H1 (cell line): ENCODE results near the gene WNK2. TPM values are rescaled to one million over a fixed set of nuclear protein-coding genes. Genes with fewer than 3 reads are reported as not detected.

Source experiments
- ASH2L ChIP-seq: fragments of 200-600, 300-600 bp; sonication (generic); IDR thresholded peaks from one replicate; pipeline ENCODE4 v1.7.1; 2017; ENCODE audit warnings: low read length
- BCL11A ChIP-seq, 2 experiments: IDR thresholded peaks; one replicate each; pipeline ENCODE4 v1.6.1; 2011; ENCODE audit warnings: low read depth in 2 of 2, low read length in 2 of 2, mild to moderate bottlenecking in 2 of 2
- BRCA1 ChIP-seq: IDR thresholded peaks from 2 replicates; pipeline ENCODE4 v1.6.1; 2012; ENCODE audit warnings: low read depth, low read length, improper control_type of control experiment
- CEBPB ChIP-seq: IDR thresholded peaks from 2 replicates; pipeline ENCODE4 v1.6.1; 2012; ENCODE audit warnings: low read depth, low read length
- CHD1 ChIP-seq: IDR thresholded peaks from 2 replicates; pipeline ENCODE4 v1.6.1; 2012; ENCODE audit warnings: low read depth, low read length, improper control_type of control experiment
- CTCF ChIP-seq, 3 experiments: IDR thresholded peaks; 1 replicate in 2 of 3; 2 replicates in 1 of 3; pipeline versions ENCODE4 v1.5.1 to v1.6.1; 2011; ENCODE audit warnings: low read length in 3 of 3, mild to moderate bottlenecking in 3 of 3, inconsistent platforms in 2 of 3, low read depth in 1 of 3, moderate library complexity in 1 of 3; ENCODE audit not compliant: insufficient read depth in 1 of 3; ENCODE audit errors: control extremely low read depth in 1 of 3
- EGR1 ChIP-seq: IDR thresholded peaks from 2 replicates; pipeline ENCODE4 v1.6.1; 2011; ENCODE audit warnings: low read depth, low read length, borderline replicate concordance
- FOSL1 ChIP-seq: IDR thresholded peaks from 2 replicates; pipeline ENCODE4 v1.6.1; 2011; ENCODE audit warnings: mild to moderate bottlenecking, low read depth, low read length, moderate library complexity; ENCODE audit not compliant: insufficient read depth
- GABPA ChIP-seq: IDR thresholded peaks from 2 replicates; pipeline ENCODE4 v1.6.1; 2011; ENCODE audit warnings: mild to moderate bottlenecking, low read length, moderate library complexity, borderline replicate concordance; ENCODE audit not compliant: insufficient read depth
- KDM4A ChIP-seq: IDR thresholded peaks from one replicate; pipeline ENCODE4 v1.7.1; 2012; ENCODE audit warnings: low read depth, mild to moderate bottlenecking, moderate library complexity, low read length, inconsistent platforms; ENCODE audit not compliant: severe bottlenecking
- MAX ChIP-seq: IDR thresholded peaks from 2 replicates; pipeline ENCODE4 v1.6.1; 2012; ENCODE audit warnings: inconsistent platforms
- NRF1 ChIP-seq: IDR thresholded peaks from 2 replicates; pipeline ENCODE4 v1.6.1; 2011; ENCODE audit warnings: mild to moderate bottlenecking, low read depth, low read length, improper control_type of control experiment
- PHF8 ChIP-seq: fragments of 200-600 bp; sonication (generic); conservative IDR thresholded peaks from 2 replicates; pipeline ENCODE4 v1.7.1; 2012; ENCODE audit warnings: low read depth, mild to moderate bottlenecking, inconsistent platforms, low read length, moderate library complexity
- POLR2A ChIP-seq, 2 experiments: IDR thresholded peaks; 1 replicate in 1 of 2; 2 replicates in 1 of 2; pipeline ENCODE4 v1.6.1; 2011; ENCODE audit warnings: low read depth in 2 of 2, low read length in 2 of 2, mild to moderate bottlenecking in 2 of 2; ENCODE audit errors: control extremely low read depth in 1 of 2
- RAD21 ChIP-seq, 2 experiments: IDR thresholded peaks in 1 of 2; conservative IDR thresholded peaks in 1 of 2; 2 replicates each; pipeline ENCODE4 v1.6.1; 2011; ENCODE audit warnings: low read depth in 2 of 2, low read length in 2 of 2, improper control_type of control experiment in 1 of 2, inconsistent platforms in 1 of 2, mild to moderate bottlenecking in 1 of 2, moderate library complexity in 1 of 2
- RBBP5 ChIP-seq: IDR thresholded peaks from 2 replicates; pipeline ENCODE4 v1.7.1; 2012; ENCODE audit warnings: low read depth, mild to moderate bottlenecking, inconsistent platforms, low read length, moderate library complexity, borderline replicate concordance
- SP1 ChIP-seq: IDR thresholded peaks from 2 replicates; pipeline ENCODE4 v1.6.1; 2011; ENCODE audit warnings: low read depth, low read length
- SRF ChIP-seq: IDR thresholded peaks from 2 replicates; pipeline ENCODE4 v1.6.1; 2011; ENCODE audit warnings: mild to moderate bottlenecking, low read depth, low read length, moderate library complexity
- YY1 ChIP-seq: IDR thresholded peaks from 2 replicates; pipeline ENCODE4 v1.6.1; 2011; ENCODE audit warnings: low read depth, mild to moderate bottlenecking, low read length
- polyA plus RNA-seq, 7 experiments: library from polyadenylated mRNA; depleted of rRNA in 3 of 7; stranded (reverse) in 5 of 7; unstranded in 2 of 7; fragments of >200 nt in 5 of 7; fragments of 200-250 nt in 2 of 7; gene quantifications; 1 replicate in 5 of 7; 2 replicates in 1 of 7; 4 replicates in 1 of 7; pipeline versions ENCODE4 v1.2.1 to v1.2.3, GENCODE V29; 2011 to 2013; ENCODE audit warnings: missing spikeins in 2 of 7, mixed read lengths in 2 of 7
- total RNA-seq: library from RNA; stranded (reverse); fragmentation: NEBNext Ultra II Directional; extraction: Animal tissue kit (Norgen Biotek cat#: 25700); gene quantifications from 2 replicates; pipeline ENCODE4 v1.2.1, GENCODE V29; 2021
- TF ChIP-seq, protein P1 (sequence below): IDR thresholded peaks from 2 replicates; pipeline ENCODE4 v1.6.1; 2011; ENCODE audit warnings: low read length, improper control_type of control experiment

Gene WNK2
- total and polyA plus RNA-seq, 2 of the 8 experiments (the other 6 are each of a cell fraction or from before 2014, with no cell fraction given): 12.0 to 87.2 TPM

DNA sequence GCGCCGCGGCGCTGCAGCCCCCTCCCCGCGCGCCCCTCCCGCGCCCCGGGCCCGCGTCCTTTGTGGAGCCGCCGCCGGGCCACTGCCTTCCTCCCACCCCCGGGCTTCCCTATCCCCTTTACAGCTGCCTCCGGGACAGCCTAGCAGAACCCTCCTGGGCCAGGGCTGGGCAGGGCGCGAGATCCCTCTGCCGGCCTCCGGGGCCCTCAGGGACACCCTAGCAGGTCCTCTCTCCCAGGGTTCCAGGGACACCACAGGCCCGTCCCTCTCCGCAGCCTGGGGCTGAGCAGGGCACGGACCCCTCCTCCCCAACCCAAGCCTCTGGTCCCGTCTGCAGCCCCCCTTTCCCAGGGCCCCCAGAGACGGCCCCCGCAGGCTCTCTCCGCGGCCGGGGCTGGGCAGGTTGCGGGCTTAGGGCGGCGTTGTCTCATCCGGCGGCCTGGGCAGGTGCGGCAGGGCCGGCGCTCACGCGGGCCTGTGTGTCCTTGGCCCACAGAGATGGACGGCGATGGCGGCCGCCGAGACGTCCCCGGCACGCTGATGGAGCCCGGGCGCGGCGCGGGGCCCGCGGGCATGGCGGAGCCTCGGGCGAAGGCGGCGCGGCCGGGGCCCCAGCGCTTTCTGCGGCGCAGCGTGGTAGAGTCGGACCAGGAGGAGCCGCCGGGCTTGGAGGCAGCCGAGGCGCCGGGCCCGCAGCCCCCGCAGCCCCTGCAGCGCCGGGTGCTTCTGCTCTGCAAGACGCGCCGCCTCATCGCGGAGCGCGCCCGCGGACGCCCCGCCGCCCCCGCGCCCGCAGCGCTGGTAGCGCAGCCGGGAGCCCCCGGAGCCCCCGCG lies 710 bp downstream of the WNK2 start (continued):
- TF ChIP-seq CHD1 (no peak), MAX (peak; percentile 43; the same call in 1 of the 2 replicates), RAD21 (IDR thresholded peaks at IDR 0.05 in 1 of 2, conservative IDR thresholded peaks at IDR 0.05 in 1 of 2; ENCODE audit: low read depth in 2 of 2, low read length in 2 of 2) (no peak), CTCF (IDR thresholded peaks at IDR 0.05; ENCODE audit: control extremely low read depth in 1 of 3, insufficient read depth in 1 of 3, low read depth in 1 of 3, low read length in 3 of 3) (no peak), RBBP5 (0 out of 2 replicates have a peak, but pooled peaks have one; percentile 25), CEBPB (no peak), FOSL1 (no peak), KDM4A (peak; percentile 62), POLR2A (IDR thresholded peaks at IDR 0.05; ENCODE audit: control extremely low read depth in 1 of 2, low read depth in 2 of 2, low read length in 2 of 2) (no peak), EGR1 (no peak), NRF1 (no peak), SRF (no peak), YY1 (peak; percentile 44; the same call in 1 of the 2 replicates), SP1 (no peak), BRCA1 (no peak), GABPA (no peak), PHF8 (no peak), ASH2L (no peak), BCL11A (IDR thresholded peaks at IDR 0.05; ENCODE audit: low read depth in 2 of 2, low read length in 2 of 2) (no peak)
- TF ChIP-seq, protein P1, sequence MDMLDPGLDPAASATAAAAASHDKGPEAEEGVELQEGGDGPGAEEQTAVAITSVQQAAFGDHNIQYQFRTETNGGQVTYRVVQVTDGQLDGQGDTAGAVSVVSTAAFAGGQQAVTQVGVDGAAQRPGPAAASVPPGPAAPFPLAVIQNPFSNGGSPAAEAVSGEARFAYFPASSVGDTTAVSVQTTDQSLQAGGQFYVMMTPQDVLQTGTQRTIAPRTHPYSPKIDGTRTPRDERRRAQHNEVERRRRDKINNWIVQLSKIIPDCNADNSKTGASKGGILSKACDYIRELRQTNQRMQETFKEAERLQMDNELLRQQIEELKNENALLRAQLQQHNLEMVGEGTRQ: no peak
